Measurements from ENCODE around the gene EIF4A2. TPM values are rescaled to one million over a fixed set of nuclear protein-coding genes. Genes with fewer than 3 reads are reported as not detected.
"Not testable (repeated sequence)": the region's sequence is repeated elsewhere in the genome, so short reads cannot be mapped to it uniquely, and the experiment has no call there.

EIF4A2 gene
- total RNA-seq, 1 experiment from 2014 or later, result 398 TPM

- no CpG with 5 or more reads among the region's 5 CpGs for WGBS (ENCODE audit: extremely low coverage, insufficient read length, low lambda C conversion rate)
- Histone ChIP-seq H4K20me1 (ENCODE audit: control insufficient read depth, insufficient read depth, insufficient read length) (no peaks in the 10 kb centered on the region), H3K14ac (ENCODE audit: insufficient read depth, low read length) (no peak overlapping the region), H3K9me3 (ENCODE audit: control insufficient read depth, low read depth, low read length) (no peaks in the 10 kb centered on the region), H3K4me2 (ENCODE audit: insufficient read depth, insufficient read length, low read length) (no peak overlapping the region), H3K27me3 (ENCODE audit: insufficient read depth, low read length) (no peaks in the 10 kb centered on the region), H2AK5ac (ENCODE audit: insufficient read length, low read length) (no peak overlapping the region), H3K79me2 (ENCODE audit: insufficient read depth, low read length) (peaks cover 5% of the 10 kb centered on the region; the same call in 1 of the 2 replicates), H4K91ac (ENCODE audit: insufficient read length, low read depth, low read length) (no peak overlapping the region), H2BK20ac (ENCODE audit: low read depth, low read length, poor library complexity, severe bottlenecking) (no peak overlapping the region), H2BK5ac (ENCODE audit: insufficient read length, low read length) (no peak overlapping the region), H2BK12ac (ENCODE audit: insufficient read length, low read depth, low read length) (no peak overlapping the region), H3K4ac (ENCODE audit: low read depth, low read length) (no peak overlapping the region), H3K9ac (ENCODE audit: extremely low read depth, insufficient read length, low read length) (no peak overlapping the region), H2BK120ac (ENCODE audit: low read depth, low read length, poor library complexity, severe bottlenecking) (no peak overlapping the region), H3K23me2 (ENCODE audit: insufficient read length, low read depth, low read length, poor library complexity, severe bottlenecking) (peaks cover 11% of the 10 kb centered on the region), H3K79me1 (ENCODE audit: insufficient read depth, low read depth, low read length, poor library complexity, severe bottlenecking) (peaks cover 3% of the 10 kb centered on the region), H4K5ac (ENCODE audit: insufficient read length, low read depth, low read length) (no peak overlapping the region), H4K8ac (replicated peaks; ENCODE audit: insufficient read length, low read depth, low read length) (no peak overlapping the region), H3K56ac (ENCODE audit: insufficient read length, low read depth, low read length) (no peak overlapping the region), H3K23ac (ENCODE audit: insufficient read length, low read depth, low read length) (no peak overlapping the region), H2AFZ (ENCODE audit: low read length) (no peak overlapping the region), H3K18ac (ENCODE audit: insufficient read length, low read depth, low read length) (no peak overlapping the region), H2BK15ac (ENCODE audit: low read depth, low read length) (no peak overlapping the region), H3T11ph (ENCODE audit: low read length) (no peak overlapping the region), H3K4me1 (ENCODE audit: insufficient read depth, low read length) (no peaks in the 10 kb centered on the region; the same call in 1 of the 2 replicates), H3K27ac (ENCODE audit: insufficient read length, low read depth, low read length) (no peak overlapping the region)
- no peak for TF ChIP-seq CTCF (conservative IDR thresholded peaks at IDR 0.05)
- Mint-ChIP-seq H3K27ac (no peak overlapping the region), H3K27me3 (ENCODE audit: low read depth) (no peaks in the 10 kb centered on the region), H3K4me3 (no peak overlapping the region), H3K9me3 (peaks cover 0 to 8% of the 10 kb centered on the region in 2 experiments; a peak in 3 of 5 replicates), H3K4me1 (peaks cover 12 to 13% of the 10 kb centered on the region in 2 experiments), H3K36me3 (ENCODE audit: insufficient read depth in 1 of 3, low read depth in 3 of 3) (no peaks in the 10 kb centered on the region; a peak in 4 of 7 replicates)
- DNase-seq, result no peak
Observed at GRCh38 chr3:186810336-186810996, 27.1 kb downstream of the EIF4A2 start.

- not testable (repeated sequence) for H3K9me3 Mint-ChIP-seq; H3K14ac ChIP-seq (ENCODE audit: insufficient read depth, low read length); H3K79me1 ChIP-seq (ENCODE audit: insufficient read depth, low read depth, low read length, poor library complexity, severe bottlenecking); H3K56ac ChIP-seq (ENCODE audit: insufficient read length, low read depth, low read length); H3K23ac ChIP-seq (ENCODE audit: insufficient read length, low read depth, low read length); H2AFZ ChIP-seq (ENCODE audit: low read length); H4K20me1 ChIP-seq (ENCODE audit: control insufficient read depth, insufficient read depth, insufficient read length); H4K5ac ChIP-seq (ENCODE audit: insufficient read length, low read depth, low read length); H3K27me3 ChIP-seq (ENCODE audit: insufficient read depth, low read length); H4K8ac ChIP-seq (replicated peaks; ENCODE audit: insufficient read length, low read depth, low read length); H2BK120ac ChIP-seq (ENCODE audit: low read depth, low read length, poor library complexity, severe bottlenecking); H3K18ac ChIP-seq (ENCODE audit: insufficient read length, low read depth, low read length); H4K91ac ChIP-seq (ENCODE audit: insufficient read length, low read depth, low read length); H3K4me2 ChIP-seq (ENCODE audit: insufficient read depth, insufficient read length, low read length); H3K27ac Mint-ChIP-seq; DNase-seq; H2BK20ac ChIP-seq (ENCODE audit: low read depth, low read length, poor library complexity, severe bottlenecking); H3K36me3 Mint-ChIP-seq (ENCODE audit: insufficient read depth in 1 of 3, low read depth in 3 of 3); H3K27me3 Mint-ChIP-seq (ENCODE audit: low read depth); H3K9me3 ChIP-seq (ENCODE audit: control insufficient read depth, low read depth, low read length); H3K27ac ChIP-seq (ENCODE audit: insufficient read length, low read depth, low read length); H3K4me3 Mint-ChIP-seq; H3K9ac ChIP-seq (ENCODE audit: extremely low read depth, insufficient read length, low read length); H3K4me1 ChIP-seq (ENCODE audit: insufficient read depth, low read length); H2BK15ac ChIP-seq (ENCODE audit: low read depth, low read length); H3T11ph ChIP-seq (ENCODE audit: low read length); H2BK12ac ChIP-seq (ENCODE audit: insufficient read length, low read depth, low read length); H3K4ac ChIP-seq (ENCODE audit: low read depth, low read length); H2BK5ac ChIP-seq (ENCODE audit: insufficient read length, low read length); H2AK5ac ChIP-seq (ENCODE audit: insufficient read length, low read length); H3K79me2 ChIP-seq (ENCODE audit: insufficient read depth, low read length); H3K23me2 ChIP-seq (ENCODE audit: insufficient read length, low read depth, low read length, poor library complexity, severe bottlenecking)
- H3K4me1 Mint-ChIP-seq, result peaks cover 18 to 19% of the 10 kb centered on the region in 2 experiments
- WGBS (ENCODE audit: extremely low coverage, insufficient read length, low lambda C conversion rate), result no CpG with 5 or more reads among the region's 29 CpGs
Observed at GRCh38 chr3:186811313-186811712, 27.9 kb downstream of the EIF4A2 start.

Data from H9 (cell line).